HG02798 (cell line): Measurements from ENCODE around the gene FUZ.

Source experiments
- ATAC-seq: cut with Tn5 transposase; IDR thresholded peaks from one replicate; pipeline ENCODE4 v1.9.1; 2021; ENCODE audit warnings: mild to moderate bottlenecking; ENCODE audit not compliant: unreplicated experiment, poor library complexity

Gene FUZ

GRCh38 chr19:49809160-49809940 is 3.7 kb downstream of the FUZ start:
- ATAC-seq: no peak

GRCh38 chr19:49808711-49809159 is 4.4 kb downstream of the FUZ start:
- no peak for ATAC-seq

GRCh38 chr19:49807904-49808675 is 5.0 kb downstream of the FUZ start:
- no peak for ATAC-seq

- ATAC-seq: no peak
Measured at GRCh38 chr19:49807058-49807903, 5.8 kb downstream of the FUZ start.

- no peak for ATAC-seq
Measured at GRCh38 chr19:49806620-49806959, 6.5 kb downstream of the FUZ start.

GRCh38 chr19:49805822-49806619 is 7.1 kb downstream of the FUZ start:
- no peak for ATAC-seq

GRCh38 chr19:49803529-49803856 is 9.6 kb downstream of the FUZ start:
- no peak for ATAC-seq

- ATAC-seq: no peak
Measured at GRCh38 chr19:49802836-49803528, 10.1 kb downstream of the FUZ start.

- ATAC-seq: no peak
Measured at GRCh38 chr19:49801966-49802661, 11.0 kb downstream of the FUZ start.

GRCh38 chr19:49801401-49801888 is 11.6 kb downstream of the FUZ start:
- no peak for ATAC-seq

GRCh38 chr19:49800771-49801170 is 12.3 kb downstream of the FUZ start:
- no peak for ATAC-seq

GRCh38 chr19:49799798-49800376 is 13.2 kb downstream of the FUZ start:
- no peak for ATAC-seq

- ATAC-seq: no peak
Measured at GRCh38 chr19:49799271-49799797, 13.8 kb downstream of the FUZ start.

GRCh38 chr19:49798574-49798973 is 14.5 kb downstream of the FUZ start:
- ATAC-seq: no peak

GRCh38 chr19:49795615-49796014 is 17.5 kb downstream of the FUZ start:
- ATAC-seq: no peak

- ATAC-seq: no peak
Measured at GRCh38 chr19:49793561-49793840, 19.6 kb downstream of the FUZ start.

GRCh38 chr19:49792829-49793560 is 20.1 kb downstream of the FUZ start:
- ATAC-seq: no peak
